OCI-M1 (cell line): Measurements from ENCODE around the gene ALKBH3.
A peak's percentile ranks its signal among the peaks of the same experiment; 100 is the strongest.

Source experiments
- DNase-seq: peaks from one replicate; lab custom pipeline; 2025; lab: John Stamatoyannopoulos, UW

ALKBH3 gene

DNA sequence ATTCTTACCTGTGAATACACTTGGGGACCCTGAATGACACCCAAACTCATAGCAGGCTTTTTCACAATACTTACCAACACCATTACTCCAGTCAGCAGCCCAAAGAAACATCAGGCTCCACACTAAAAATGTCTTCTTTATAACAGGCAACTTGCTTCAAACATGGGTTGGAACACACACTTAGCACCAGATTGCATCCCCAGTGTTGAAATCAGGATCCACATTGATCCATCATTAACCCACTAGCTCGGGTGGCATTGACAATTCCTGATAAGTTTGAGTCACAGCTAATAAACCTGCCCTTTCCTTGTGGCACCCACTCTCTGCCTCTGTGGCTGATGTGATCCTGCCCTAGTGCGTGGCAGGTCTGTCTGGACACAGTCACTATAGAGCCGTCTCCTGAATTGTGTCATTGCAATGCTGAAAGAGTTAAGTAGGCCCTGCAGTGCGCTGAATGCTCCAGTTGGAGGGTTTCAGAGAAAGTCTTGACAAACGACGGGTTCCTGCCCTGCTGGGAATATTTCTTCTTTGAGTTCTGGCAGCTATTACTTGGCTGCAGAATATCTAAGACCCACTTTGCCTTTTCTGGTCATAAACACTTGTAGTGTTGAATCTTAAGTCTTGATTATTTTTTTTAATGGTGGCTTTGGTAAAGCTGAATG, 42.2 kb downstream of the ALKBH3 start:
- no peak for DNase-seq

DNA sequence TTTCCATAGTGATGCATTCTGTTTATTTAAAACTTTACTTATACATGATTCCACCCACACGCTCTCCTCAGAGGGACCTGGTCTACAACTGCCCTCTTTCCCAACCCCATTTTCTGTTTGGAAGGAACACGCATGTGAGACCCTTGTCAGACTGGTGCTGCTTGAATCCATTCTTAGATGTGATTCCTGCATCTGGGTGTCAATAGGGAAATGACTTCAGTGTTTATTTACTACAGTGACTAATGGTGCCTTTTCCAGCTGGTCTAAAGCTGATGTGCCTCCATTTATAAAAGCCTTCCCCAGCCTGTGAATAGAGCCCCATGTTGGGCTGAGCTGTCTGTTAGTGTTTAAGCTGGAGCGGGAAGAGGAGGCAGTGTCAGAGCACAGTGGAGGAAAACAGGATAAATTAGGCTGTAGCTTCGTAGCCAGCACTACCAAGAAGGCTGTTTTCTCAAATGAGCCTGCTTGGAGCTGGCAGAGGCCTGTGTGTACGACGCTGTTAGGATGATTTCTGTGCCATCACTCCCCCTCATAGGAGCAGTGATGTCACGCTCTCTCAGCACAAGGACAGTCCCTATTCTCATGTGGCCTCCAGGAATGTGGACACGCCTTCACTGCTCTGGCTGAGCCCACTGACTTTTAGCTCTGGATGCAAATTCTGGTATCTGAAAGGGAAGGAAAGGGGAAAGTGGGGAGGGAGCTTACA, 42.9 kb downstream of the ALKBH3 start:
- no peak for DNase-seq

DNA sequence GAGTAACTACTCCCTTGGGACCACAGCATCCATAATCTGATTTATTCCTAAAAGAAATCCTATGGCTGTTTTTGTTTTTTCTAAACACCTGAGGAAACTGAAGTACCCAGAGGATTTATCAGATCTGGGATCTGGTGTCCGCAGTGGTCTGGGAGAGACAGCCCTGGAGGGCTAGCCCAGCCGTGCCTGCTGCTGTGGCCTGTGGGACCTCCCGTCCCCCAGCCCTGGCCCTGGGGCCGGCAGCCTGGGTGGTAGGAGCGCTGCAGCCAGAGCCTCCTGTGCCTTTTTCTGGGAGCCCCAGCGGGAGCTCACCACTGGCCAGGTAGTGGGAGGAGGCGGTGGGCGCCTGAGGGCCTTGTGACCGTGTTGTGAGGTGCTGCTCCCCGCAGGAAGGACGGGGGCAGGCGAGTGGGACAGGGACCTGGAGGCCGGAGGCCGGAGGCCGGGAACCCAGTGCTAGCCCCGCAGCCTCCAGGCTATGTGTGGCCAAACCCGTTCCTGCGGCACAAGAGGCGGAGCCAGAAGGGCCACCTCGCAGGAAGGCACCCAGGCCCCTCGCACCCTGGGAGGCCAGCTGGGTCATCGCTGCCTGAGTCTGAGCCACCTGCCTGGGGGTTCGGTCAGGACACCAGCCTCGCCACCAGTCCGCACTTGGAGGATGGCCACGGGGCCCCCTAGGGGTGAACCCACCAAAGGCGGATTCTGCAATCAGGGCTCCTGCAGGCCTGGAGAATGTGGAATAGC, 43.7 kb downstream of the ALKBH3 start:
- DNase-seq: no peak

DNA sequence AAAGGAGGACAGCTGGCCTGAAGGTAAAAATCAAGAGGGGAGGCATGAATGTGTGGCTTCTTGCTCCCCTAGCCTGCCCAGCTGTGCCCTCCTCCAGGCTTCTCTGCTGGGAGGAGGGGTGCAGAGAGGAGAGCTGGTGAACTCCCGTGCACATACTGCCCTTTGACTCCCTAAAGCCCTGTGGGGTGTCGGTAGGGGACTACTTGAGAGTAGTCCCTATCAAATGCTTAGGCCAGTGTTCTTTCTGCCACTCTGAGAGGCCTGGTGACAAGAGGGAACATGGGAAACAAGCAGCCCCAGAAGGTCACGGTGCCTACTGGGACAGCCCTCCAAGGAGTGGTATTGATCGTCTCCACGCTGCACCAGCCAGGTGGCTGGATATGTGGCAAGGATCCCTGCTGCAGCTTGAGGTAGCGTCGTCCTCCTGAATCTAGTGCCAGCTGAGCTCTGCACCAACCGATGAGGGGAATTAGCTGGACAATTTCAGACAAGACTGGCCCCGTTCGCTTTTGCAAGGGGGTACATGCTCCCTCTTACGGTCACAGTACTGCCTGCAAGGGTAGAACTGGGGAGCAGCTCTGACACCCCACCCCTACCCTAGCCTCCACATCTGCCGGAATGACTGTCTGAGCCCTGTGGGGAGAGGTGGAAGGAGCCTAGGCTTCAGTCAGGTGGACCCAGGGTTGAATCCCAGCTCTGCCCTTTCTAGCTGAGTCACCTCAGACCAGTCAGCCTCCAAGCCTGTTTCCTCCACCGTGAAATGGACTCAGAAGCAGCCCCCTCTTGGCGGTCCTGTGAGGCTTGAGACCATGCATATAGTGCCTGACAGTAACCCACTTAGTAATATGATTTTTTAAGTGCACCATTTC, 44.7 kb downstream of the ALKBH3 start:
- no peak for DNase-seq

DNA sequence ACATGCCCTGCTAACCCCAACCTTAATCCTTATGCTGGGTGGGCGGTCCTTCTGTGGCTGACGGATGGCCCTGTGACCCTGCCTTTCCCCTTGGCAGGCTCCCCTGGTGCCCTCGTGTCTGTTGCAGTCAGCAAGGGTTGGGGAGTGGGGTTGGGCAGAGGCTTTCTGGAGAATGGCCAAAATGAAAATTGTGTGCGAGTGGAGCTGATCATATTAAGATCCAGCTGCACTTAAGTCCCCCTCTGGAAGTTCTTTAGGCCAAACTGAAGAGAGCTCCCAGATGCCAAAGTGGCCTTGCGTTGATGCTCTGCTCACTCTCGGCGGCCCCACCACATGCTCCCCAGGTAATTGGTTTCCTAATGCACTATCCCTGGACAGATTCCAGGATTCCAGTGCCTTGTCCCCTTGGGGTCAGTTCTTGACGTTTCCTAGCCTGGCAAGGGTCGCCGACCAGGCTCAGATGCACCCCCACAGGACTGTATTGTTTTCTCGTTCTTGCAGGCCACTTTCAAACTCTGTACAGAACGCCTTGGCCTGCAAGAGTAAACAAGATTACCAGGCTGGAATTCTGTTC, 45.4 kb downstream of the ALKBH3 start:
- no peak for DNase-seq

DNA sequence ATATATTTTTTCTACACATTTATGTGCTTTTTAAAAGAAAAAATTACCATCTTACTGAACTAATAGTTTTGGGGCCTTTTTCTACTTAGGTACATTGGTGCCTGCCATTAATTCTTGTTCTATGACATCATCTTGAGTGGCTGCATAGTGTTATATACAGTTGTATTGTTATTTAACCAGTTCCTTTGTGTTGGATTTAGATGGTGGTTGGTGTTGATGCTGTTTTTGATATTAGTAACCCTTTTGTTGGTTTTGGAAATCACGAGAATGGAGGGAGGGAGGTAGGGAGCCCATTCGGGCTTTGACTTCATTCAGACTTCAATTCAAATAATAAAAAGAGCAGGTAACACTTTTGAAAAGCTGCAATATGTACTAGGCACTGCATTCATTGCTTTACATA, 46.4 kb downstream of the ALKBH3 start:
- no peak for DNase-seq

DNA sequence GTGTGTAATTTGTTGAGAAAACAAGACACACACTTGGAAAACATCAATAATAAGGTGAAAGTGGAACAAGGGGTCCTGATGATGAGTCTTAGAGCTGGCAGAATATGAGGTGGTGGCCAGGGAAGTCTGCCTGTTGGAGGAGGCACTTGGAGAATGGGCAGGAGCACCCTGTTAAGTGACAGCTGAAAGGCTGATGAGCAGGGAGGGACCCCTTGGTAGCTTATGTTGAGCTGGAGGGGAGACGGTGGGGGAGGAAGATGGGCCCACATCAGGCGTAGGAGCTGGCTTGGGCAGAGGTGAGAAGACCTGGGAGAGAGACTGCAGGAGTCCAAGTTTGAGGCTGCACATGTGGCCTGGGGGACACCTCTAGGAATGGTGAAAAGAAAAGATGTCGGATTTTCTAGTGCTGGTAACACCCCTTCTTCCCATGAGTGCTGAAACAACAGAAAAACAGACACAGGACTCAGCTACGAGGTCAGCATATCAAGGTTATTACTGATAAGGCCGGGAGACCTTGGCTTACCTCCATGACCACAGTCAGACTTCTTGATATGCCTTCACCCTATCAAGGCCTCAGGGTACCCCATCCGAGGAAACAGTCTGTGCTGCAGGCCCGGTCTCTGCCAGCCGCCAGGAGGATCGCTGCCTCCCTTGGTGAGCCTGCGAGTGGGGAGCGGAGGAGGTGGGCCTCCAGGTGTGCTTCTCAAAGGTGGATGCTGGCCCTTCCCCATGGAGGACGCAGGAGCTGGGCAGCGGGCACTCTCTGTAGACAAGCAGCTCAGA, 47.5 kb downstream of the ALKBH3 start:
- no peak for DNase-seq

DNA sequence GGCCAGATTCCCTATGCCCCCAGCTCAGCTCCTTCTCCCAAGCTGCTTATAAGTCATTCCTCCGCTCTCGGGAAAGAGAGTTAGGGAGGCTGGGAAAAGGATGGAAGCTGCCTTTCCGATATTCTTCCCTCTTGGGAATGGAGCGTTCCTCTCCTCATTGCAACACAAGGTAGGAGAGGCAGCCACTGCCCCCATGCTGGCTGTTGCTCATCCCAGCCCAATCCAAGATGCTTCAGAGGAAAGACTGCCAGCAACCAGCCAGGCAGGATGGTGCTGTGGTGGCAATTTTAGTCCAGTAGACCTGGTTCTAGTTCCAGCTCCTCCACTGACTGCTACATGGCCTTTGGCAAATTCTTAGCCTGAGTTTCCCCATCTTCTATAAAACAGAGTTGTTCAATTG, 48.1 kb downstream of the ALKBH3 start:
- DNase-seq: no peak

DNA sequence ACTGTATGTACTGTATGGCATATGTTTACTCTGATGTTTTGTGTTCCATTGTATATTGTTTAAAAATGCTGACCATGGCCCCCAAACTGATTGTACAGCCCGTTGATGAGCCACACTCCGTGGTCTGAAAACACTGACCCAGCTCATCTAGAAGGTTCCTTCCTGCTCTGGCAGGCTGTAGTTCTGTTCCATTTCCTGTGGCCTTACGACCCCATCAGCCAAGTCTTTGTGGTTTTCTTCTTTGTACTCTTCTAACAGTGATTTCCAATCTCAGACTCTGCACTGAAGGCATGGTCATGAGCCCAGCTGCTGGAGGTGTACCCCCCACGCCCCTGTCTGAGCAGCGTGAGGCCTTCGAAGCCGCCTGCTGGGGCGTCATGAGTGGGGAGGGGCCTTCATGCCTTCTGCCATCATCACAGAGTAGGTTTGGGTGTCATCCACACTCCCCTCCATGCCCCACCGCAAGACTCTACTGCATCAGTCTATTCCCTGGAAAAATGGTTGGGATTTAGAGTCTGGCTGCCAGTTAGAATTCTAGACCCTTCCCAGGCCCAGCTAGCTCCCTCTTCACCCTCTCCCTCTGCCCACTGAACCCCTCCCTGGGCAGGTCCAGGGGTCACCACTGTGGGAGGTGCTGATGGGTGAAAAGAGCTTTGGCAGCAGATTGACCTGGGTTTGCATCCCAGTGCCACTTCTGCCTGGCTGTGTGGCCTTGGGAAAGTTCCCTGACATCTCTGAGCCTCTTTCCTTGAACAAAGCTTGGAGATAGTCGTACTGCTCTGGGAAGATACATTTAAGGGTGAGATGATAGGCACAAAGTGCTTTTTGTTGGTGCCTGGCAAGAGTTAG, 50.5 kb downstream of the ALKBH3 start:
- DNase-seq: no peak

DNA sequence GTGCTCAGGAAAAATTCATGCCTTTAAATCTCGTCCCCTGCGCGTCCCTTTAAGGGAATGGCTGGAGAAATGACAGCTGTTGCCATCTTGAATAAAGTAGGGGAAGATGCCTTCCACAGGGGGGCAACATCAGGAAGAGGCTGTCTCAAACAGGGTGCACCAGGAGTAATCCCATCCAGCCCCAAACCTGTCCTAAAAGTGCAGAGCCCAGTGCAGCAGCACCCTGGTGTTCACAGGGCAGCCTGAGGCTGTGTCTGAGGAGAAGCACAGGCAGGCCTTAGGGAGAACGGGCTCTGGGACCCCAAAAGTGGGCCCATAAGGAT, 51.0 kb downstream of the ALKBH3 start:
- no peak for DNase-seq

DNA sequence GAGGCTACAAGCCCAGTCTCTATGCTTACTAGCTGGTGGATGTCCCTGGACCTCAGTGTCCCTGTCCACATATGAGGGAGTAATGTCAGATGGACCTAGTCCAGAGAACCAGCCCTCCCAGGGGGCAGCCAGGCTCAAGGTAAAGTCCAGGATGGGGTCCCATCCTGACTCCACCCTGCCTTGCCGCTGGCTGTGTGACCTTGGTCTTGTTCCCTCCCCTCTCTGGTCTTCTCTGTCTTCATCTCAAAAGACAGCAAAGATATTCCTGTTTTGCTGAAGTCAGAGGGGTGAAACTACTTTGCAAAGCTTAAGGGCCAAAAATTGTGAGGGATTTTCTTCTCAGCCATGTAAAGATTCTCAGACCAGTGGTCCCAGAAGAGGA, 52.6 kb downstream of the ALKBH3 start:
- no peak for DNase-seq

DNA sequence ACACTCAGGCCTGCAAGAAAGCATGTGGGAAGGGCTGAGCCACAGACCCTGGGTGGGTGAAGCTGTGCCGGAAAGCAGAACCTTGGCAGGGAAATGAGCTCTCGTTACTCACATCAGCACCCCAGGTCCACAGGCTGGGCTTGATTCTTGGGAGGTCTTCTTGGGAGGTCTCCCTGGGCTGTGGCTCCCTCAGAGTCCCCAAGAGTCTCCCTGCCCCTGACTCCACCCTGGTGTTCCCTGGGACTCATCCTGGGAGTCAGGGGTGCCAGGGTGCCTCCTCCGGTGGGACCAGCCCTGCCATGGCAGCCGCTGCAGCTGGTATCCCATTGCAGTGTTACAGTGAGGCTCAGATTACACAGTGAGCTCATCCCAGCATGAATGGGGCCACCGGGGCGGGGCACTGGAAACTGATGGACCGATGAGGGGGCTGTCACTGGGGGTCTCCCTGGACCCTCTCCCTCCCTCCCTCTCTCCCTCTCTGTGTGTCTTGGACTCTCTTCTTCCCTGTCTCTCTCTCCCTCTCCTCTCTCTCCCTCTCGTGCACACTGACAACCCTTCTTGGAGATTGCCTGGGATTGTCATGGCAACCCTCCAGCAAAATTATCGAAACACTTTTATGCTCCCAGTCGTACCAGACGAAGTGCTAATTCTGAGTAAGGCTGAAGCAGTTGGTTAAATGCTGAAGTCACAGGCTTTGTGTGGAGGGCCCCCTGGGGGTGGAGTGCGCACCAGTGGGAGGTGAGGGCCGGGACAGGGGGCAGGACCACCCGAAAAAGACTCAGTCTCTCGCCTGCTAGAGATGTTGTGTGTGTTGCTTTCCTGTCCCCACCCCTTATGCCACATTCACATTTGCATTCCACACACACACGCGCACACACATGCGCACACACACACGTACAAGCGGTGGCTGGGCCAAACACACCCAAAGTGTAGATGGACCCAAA, 53.2 kb downstream of the ALKBH3 start:
- DNase-seq: no peak

DNA sequence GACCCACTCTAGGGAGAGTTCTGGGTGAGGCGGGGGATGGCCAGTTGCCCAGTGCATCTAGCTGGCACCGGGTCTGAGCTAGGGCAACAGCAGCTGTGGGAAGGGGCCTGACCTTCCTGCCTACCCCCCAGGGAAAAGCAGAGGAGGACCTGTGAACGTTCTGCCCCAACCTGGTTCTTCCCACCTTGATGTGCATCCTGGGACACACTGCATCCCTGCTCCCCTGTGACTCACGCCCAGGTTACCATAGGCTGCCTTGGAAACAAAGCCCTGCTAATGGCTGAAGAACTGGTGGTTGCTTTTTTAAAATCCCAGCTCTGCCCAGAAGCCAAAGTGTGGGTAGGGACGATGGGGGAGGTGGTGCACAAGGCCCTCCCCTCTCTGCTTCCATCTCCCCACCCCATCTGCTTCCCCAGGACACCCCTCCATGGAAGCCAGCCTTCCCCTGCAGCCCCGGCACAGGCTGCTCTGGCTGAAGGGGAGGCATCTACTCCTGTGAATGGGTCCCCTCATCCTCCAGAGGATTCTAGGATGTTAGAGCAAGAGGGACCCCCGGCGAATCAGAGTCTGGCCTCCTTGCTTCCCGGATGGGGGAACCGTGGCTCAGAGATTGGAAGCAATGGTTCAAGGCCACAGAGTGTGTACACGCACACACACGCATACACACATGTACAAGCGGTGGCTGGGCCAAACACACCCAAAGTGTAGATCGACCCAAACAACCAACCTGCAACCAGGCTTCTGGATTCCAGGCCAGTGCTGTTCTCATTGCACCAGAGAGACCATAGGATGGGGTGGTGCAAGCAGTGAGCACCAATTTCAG, 54.2 kb downstream of the ALKBH3 start:
- DNase-seq: no peak

DNA sequence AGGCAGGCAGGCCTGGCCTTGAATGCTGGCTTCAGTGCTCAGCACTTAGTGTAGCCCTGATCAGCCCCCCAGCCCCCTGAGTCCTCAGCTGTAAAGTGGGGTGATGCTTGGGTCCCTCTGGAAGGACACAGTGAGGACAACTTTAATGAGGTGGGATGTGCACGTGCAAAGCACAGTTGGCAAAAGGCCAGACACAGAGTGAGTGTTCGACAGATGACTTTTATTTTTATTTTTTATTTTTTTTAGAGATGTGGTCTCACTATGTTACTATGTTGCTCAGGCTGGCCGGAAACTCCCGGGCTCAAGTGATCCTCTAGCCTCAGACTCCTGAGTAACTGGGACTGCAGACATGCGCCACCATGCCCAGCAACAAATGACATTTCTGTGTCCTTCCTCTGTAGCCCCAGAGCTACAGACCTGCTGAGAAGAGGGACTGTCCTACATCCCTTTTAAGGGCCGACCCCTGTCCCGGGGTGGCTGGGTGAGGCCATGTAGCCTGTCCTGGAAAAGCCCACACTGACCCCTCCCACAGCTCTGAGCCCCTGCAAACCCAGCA, 54.9 kb downstream of the ALKBH3 start:
- DNase-seq: no peak

DNA sequence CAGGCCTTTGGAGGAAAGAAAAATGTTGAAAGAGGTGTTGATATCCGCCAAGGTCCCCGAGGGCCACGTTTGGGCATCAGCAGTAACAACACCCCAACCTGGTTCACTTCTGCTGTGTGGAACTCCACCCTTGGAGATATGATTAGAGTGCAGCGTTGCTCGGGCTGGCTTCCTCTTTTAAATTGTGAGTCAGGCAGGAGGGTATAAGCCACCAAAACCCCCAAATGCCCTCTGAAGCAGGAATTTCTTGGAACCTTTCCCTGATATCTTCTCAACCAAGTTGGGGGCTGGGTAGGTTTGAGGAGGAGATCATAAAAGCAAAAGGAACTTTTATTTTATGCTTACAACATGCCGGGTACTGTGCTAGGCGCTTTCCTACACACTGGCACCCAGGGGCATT, 55.4 kb downstream of the ALKBH3 start:
- peak; percentile 67 for DNase-seq

DNA sequence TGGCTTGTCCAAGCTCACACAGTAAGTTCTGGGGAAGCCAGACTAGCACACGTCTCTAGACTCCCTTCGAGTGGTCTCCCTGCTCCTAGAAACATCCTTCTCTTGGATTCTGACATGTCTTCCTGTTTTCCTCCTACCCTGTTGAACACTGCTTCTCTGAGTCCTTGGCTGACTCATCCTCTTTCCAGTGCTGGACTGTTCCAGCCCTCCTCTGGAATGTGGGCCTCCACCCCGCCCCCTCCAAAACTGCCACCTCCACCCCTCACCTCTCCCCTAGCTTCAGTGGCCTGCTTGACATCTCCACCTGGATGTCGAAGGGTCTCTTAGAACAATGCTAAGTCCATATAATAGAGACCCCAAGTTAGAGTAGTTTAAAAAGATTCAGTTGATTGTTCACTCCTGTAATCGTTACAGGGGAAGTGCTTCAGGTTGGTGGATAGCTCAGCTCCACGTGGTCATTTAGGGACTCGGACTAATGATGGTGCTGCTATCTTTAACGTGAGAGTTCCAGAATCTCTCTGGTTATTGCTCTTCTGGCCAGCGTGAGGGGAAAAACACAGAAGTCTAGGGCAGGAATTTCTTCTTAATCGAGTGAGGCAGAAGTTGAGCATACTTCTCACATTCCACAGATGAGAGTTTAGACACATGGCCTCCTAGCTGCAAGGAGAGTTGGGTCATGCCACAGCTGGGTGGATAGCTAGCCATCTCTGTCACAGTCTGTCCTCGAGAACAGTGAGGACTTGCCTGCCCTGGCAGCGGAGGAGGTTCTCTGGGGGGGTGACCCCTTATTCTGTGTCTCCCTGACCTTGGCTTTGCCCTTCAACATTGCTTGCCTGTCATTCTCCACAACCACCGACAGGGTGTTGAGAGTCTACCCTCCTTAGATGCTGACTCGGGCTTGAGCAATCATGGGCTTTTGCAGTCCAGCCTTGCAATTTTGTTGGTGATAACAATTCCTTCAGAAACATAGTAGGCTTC, 57.1 kb downstream of the ALKBH3 start:
- DNase-seq: no peak
